ENCODE measurements around the gene SLC4A5. TPM values are rescaled to one million over a fixed set of nuclear protein-coding genes. Genes with fewer than 3 reads are reported as not detected.
"Not testable (repeated sequence)": the region's sequence is repeated elsewhere in the genome, so short reads cannot be mapped to it uniquely, and the experiment has no call there.

Gene SLC4A5
- total RNA-seq, 4 donors from 2014 or later = 4.2 to 22.9 (median 9.5) TPM

DNA sequence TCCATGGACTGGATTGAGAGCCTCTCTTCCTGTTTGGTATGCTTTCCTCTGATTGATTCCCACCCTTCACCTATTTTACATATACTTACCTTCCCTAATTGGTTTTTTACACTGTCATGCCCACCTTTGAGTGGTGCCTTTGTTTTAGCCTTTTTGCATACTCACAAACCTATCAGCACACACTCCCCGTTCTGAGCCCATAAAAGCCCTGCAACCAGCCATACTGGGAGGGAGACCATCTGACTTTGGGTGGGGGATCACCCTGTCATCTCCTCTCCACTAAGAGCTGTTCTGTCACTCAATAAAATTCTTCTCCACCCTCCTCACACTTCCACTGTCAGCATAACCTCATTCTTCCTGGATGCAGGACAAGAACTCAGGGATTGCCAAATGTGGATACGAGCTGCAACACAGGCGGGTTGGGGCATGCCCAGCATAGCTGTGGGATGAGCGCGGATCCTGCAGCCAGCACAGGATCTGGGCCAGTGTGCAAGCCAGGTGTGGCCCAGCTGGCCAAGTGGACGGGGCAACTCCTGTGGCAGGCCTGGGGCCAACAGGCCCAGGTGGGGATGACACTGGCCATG, 155.1 kb downstream of the SLC4A5 start:
- TF ChIP-seq, protein P1, sequence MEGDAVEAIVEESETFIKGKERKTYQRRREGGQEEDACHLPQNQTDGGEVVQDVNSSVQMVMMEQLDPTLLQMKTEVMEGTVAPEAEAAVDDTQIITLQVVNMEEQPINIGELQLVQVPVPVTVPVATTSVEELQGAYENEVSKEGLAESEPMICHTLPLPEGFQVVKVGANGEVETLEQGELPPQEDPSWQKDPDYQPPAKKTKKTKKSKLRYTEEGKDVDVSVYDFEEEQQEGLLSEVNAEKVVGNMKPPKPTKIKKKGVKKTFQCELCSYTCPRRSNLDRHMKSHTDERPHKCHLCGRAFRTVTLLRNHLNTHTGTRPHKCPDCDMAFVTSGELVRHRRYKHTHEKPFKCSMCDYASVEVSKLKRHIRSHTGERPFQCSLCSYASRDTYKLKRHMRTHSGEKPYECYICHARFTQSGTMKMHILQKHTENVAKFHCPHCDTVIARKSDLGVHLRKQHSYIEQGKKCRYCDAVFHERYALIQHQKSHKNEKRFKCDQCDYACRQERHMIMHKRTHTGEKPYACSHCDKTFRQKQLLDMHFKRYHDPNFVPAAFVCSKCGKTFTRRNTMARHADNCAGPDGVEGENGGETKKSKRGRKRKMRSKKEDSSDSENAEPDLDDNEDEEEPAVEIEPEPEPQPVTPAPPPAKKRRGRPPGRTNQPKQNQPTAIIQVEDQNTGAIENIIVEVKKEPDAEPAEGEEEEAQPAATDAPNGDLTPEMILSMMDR (IDR thresholded peaks at IDR 0.05) = no peak
- TF ChIP-seq POLR2A (IDR thresholded peaks at IDR 0.05) (no peak), EP300 (IDR thresholded peaks at IDR 0.05) (no peak)
- 87 to 90% methylated on average over 6 of the region's 6 CpGs for WGBS, 2 donors
- Histone ChIP-seq H3K27me3 (no peaks in the 10 kb centered on the region), H3K4me3 (no peak overlapping the region), H3K36me3 (no peaks in the 10 kb centered on the region), H3K9me3 (no peaks in the 10 kb centered on the region), H3K27ac (no peak overlapping the region), H3K4me1 (no peaks in the 10 kb centered on the region)
- no peak for DNase-seq (ENCODE audit: low spot score in 2 of 2)

DNA sequence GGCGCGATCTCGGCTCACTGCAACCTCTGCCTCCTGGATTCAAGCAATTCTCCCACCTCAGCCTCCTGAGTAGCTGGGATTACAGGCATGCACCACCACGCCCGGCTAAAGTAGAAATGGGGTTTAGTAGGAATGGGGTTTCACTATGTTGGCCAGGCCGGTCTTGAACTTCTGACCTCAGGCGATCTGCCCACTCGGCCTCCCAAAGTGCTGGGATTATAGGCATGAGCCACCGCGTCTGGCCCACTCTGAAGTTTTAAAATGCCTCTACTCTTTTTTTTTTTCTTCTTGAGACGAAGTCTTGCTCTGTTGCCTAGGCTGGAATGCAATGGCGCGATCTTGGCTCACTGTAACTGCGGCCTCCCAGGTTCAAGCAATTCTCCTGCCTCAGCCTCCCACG, 156.5 kb downstream of the SLC4A5 start:
- not testable (repeated sequence) for H3K9me3 ChIP-seq; H3K4me1 ChIP-seq; H3K4me3 ChIP-seq; H3K27me3 ChIP-seq; H3K36me3 ChIP-seq; DNase-seq (ENCODE audit: low spot score in 2 of 2)
- 90 to 93% methylated on average over 15 of the region's 15 CpGs for WGBS, 2 donors
- H3K27ac ChIP-seq = peak overlapping the region in 2 of 4 donors; percentile 24 to 55

DNA sequence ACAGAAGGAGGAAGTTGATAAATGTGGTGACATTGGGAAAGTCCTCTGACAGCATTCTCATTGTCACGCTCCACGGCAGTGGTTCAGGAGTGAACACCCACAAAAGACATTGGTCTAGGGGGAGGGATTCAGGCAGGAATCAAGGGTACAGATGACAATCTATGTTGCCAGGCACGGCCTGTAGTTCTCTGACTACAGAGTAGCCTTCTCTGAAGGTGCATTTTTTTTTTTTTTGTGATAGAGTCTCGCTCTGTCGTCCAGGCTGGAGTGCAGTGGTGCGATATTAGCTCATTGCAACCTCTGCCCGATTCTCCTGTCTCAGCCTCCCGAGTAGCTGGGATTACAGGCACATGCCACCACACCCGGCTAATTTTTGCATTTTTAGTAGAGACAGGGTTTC, 157.2 kb downstream of the SLC4A5 start:
- Histone ChIP-seq H3K36me3 (no peaks in the 10 kb centered on the region), H3K27me3 (no peaks in the 10 kb centered on the region), H3K9me3 (no peaks in the 10 kb centered on the region), H3K4me3 (no peak overlapping the region), H3K27ac (peak overlapping the region in 2 of 4 donors; percentile 24 to 55), H3K4me1 (no peaks in the 10 kb centered on the region)
- DNase-seq (ENCODE audit: low spot score in 2 of 2) = peak in 1 of 2 donors; percentile 23
- 71 to 80% methylated on average over 9 of the region's 9 CpGs for WGBS, 2 donors
- peak in 1 of 2 donors; percentile 33 for TF ChIP-seq EP300 (IDR thresholded peaks at IDR 0.05)
- TF ChIP-seq, protein P1 (IDR thresholded peaks at IDR 0.05) = no peak
- no peak for TF ChIP-seq POLR2A (IDR thresholded peaks at IDR 0.05)

DNA sequence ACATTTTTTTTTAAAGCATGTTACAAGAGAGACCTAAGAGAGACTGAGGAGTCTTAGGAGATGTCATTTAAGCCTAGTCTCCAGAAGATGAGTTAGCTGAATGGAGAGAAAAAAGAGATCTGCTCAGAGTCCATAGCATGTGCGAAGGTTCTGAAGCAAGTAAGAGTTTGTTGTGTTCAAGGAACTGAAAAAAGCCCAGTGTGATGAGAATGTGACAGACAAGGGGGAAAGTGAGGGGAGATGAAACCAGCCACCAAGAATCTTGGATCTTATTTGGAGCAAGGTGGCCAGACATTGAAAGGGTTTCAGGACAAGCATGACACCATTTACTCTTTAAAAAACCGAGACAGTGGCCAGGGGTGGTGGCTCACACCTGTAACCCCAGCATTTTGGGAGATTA, 159.3 kb downstream of the SLC4A5 start:
- H3K9me3 ChIP-seq = no peaks in the 10 kb centered on the region
- H3K27ac ChIP-seq = no peak overlapping the region
- H3K27me3 ChIP-seq = no peaks in the 10 kb centered on the region
- 84 to 87% methylated on average over 2 of the region's 2 CpGs for WGBS, 2 donors
- H3K4me1 ChIP-seq = peaks cover 0 to 4% (median 4%) of the 10 kb centered on the region in 4 donors
- TF ChIP-seq POLR2A (IDR thresholded peaks at IDR 0.05) (no peak), EP300 (IDR thresholded peaks at IDR 0.05) (no peak)
- TF ChIP-seq, protein P1 (IDR thresholded peaks at IDR 0.05) = no peak
- no peaks in the 10 kb centered on the region for H3K36me3 ChIP-seq
- no peak overlapping the region for H3K4me3 ChIP-seq
- no peak for DNase-seq (ENCODE audit: low spot score in 2 of 2)

DNA sequence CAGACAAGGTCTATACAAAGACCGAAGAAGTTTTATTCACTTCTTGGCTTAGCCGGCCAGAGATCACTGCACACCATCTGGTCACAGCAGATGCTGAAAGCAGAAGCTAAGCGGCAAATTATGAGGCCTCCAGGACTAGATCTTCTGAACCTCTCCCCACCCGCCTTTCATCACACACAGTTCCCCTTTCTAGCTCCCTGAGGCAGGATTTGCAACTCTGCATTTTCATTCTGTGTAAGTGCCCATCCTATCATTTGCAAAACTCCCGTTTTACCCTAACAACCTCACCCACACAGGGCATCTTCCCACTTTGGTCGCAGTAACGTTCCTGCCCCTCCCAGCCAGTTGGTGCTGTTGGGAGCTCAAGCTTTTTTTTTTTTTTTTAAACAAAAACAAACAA, 161.5 kb downstream of the SLC4A5 start:
- no peaks in the 10 kb centered on the region for H3K27me3 ChIP-seq
- peak in 1 of 2 donors; percentile 34 for DNase-seq (ENCODE audit: low spot score in 2 of 2)
- H3K36me3 ChIP-seq = no peaks in the 10 kb centered on the region
- WGBS, 2 donors = 37 to 49% methylated on average over 7 of the region's 7 CpGs
- TF ChIP-seq, protein P1 (IDR thresholded peaks at IDR 0.05) = no peak
- TF ChIP-seq EP300 (IDR thresholded peaks at IDR 0.05) (peak in 1 of 2 donors; percentile 63), POLR2A (IDR thresholded peaks at IDR 0.05) (no peak)
- H3K9me3 ChIP-seq = no peaks in the 10 kb centered on the region
- H3K27ac ChIP-seq = peak overlapping the region in 1 of 4 donors; percentile 37
- H3K4me3 ChIP-seq = no peak overlapping the region
- H3K4me1 ChIP-seq = peaks cover 0 to 15% (median 12%) of the 10 kb centered on the region in 4 donors
